Measurements from ENCODE around the gene RFT1.

DNA sequence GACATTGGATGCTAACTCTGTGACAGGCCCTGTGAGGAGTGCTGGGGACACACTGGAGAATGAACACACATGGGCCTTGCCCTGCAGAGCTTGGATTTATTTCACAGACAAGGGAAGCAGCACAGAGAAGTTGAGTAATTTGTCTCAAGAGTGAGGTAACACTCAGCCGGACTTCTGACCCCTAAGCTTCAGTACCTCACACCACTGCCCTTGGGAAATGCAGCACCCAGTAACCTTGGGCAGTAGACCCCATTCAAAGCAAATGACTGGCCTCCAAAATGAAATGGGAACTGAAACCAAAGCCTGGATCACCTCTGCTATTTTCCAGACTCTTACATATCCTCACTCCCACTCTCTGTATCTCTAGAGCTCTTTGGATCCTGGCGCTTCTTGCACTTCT, 37.3 kb downstream of the RFT1 start:
- TF ChIP-seq, protein P1, sequence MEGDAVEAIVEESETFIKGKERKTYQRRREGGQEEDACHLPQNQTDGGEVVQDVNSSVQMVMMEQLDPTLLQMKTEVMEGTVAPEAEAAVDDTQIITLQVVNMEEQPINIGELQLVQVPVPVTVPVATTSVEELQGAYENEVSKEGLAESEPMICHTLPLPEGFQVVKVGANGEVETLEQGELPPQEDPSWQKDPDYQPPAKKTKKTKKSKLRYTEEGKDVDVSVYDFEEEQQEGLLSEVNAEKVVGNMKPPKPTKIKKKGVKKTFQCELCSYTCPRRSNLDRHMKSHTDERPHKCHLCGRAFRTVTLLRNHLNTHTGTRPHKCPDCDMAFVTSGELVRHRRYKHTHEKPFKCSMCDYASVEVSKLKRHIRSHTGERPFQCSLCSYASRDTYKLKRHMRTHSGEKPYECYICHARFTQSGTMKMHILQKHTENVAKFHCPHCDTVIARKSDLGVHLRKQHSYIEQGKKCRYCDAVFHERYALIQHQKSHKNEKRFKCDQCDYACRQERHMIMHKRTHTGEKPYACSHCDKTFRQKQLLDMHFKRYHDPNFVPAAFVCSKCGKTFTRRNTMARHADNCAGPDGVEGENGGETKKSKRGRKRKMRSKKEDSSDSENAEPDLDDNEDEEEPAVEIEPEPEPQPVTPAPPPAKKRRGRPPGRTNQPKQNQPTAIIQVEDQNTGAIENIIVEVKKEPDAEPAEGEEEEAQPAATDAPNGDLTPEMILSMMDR (IDR thresholded peaks at IDR 0.05; ENCODE audit: insufficient read depth, low read depth, low read length) = no peak
- TF ChIP-seq EZH2 (IDR thresholded peaks at IDR 0.05; ENCODE audit: insufficient read depth, low read length) = no peak
